ENCODE measurements around the gene OR8S1. TPM values are rescaled to one million over a fixed set of nuclear protein-coding genes. Genes with fewer than 3 reads are reported as not detected.

The OR8S1 gene
- total and polyA plus RNA-seq, 12 donors: not detected

DNA sequence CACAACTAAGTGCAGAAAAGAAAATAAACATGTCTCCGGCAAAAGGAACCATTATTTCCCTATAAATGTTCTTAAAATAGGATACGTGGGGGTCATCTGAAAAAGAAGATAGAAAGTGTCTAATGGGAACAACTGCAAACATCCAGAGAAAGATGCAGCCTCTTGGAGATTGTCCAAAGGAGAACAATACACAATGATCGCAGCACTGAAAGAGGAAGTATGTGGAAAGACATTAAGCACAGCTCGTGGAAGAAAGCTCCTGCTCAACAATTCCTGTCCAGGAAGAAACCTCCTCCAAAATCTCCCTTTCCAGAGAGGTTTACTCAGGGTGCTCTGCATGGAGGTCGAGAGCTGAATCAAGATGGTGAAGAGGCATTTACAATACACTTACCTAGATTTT lies 46.9 kb downstream of the OR8S1 start:
- intact Hi-C loops (cut with DNase I): no loop called here
- WGBS, 2 donors: 33 to 38% methylated on average over 5 of the region's 5 CpGs
- TF ChIP-seq CTCF (IDR thresholded peaks at IDR 0.05): no peak
- no peak overlapping the region for H3K4me3 ChIP-seq
- DNase-seq (no peak), ATAC-seq (no peak)
- H3K27me3 ChIP-seq: peaks cover 0 to 14% (median under 1%) of the 10 kb centered on the region in 7 donors
- no peak overlapping the region for H3K27ac ChIP-seq
- no peaks in the 10 kb centered on the region for H3K4me1 ChIP-seq
- no peaks in the 10 kb centered on the region for H3K36me3 ChIP-seq
- no peaks in the 10 kb centered on the region for H3K9me3 ChIP-seq

Other genes starting within 250 kb of the OR8S1 start
- 10 to 100 TPM; 13.8 to 19.1 (median 15.5) TPM for gene ZNF641, start 174.7 kb upstream of the OR8S1 start, total RNA-seq
- 1 to 10 TPM; 3.6 to 3.8 TPM for gene ZNF641, start 174.7 kb upstream of the OR8S1 start, polyA plus RNA-seq
- under 1 TPM in 1 of 10 donors, not detected in 9; 0.35 TPM for gene ANP32D, start 53.1 kb upstream of the OR8S1 start, total RNA-seq
- gene ANP32D, start 53.1 kb upstream of the OR8S1 start, polyA plus RNA-seq: not detected
- gene C12orf54, start 43.1 kb upstream of the OR8S1 start, total RNA-seq: not detected
- gene C12orf54, start 43.1 kb upstream of the OR8S1 start, polyA plus RNA-seq: not detected
- gene LALBA, start 44.4 kb downstream of the OR8S1 start, total RNA-seq: not detected
- gene LALBA, start 44.4 kb downstream of the OR8S1 start, polyA plus RNA-seq: not detected
- gene KANSL2, start 156.6 kb downstream of the OR8S1 start, total RNA-seq: 10 to 100 TPM; 17.3 to 30.7 (median 20.7) TPM
- gene KANSL2, start 156.6 kb downstream of the OR8S1 start, polyA plus RNA-seq: 10 to 100 TPM; 24.2 to 36.4 TPM
- gene CCNT1, start 191.1 kb downstream of the OR8S1 start, total RNA-seq: 10 to 100 TPM; 17.6 to 27.2 (median 23.0) TPM
- 1 to 10 TPM; 2.7 to 4.0 TPM for gene CCNT1, start 191.1 kb downstream of the OR8S1 start, polyA plus RNA-seq

Data from heart right ventricle (tissue), 16 donors.